HG03521 (cell line): ENCODE measurements around the gene KCNQ5.

Experiments used
- ATAC-seq: cut with Tn5 transposase; IDR thresholded peaks from one replicate; pipeline ENCODE4 v1.9.1; 2021; ENCODE audit warnings: mild to moderate bottlenecking, moderate library complexity; ENCODE audit not compliant: unreplicated experiment

KCNQ5 gene

DNA sequence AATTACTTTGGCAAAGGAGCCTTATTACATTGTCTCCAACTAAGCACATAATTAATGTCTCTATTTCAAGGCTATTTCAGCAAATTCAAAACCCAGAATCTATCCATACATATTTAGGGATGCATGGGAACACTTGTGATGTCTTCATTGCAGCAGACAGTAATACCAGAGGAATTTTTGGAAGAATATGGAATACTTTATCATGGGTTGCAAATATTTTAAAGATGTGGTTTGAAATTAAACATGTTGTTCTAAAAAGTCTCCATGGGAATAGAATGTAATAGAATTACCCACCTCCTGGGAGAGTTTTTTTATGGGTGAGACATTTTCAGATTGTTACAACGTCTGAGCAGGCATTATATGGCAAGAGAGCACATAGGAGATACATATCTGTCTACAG lies 170.8 kb downstream of the KCNQ5 start:
- no peak for ATAC-seq

DNA sequence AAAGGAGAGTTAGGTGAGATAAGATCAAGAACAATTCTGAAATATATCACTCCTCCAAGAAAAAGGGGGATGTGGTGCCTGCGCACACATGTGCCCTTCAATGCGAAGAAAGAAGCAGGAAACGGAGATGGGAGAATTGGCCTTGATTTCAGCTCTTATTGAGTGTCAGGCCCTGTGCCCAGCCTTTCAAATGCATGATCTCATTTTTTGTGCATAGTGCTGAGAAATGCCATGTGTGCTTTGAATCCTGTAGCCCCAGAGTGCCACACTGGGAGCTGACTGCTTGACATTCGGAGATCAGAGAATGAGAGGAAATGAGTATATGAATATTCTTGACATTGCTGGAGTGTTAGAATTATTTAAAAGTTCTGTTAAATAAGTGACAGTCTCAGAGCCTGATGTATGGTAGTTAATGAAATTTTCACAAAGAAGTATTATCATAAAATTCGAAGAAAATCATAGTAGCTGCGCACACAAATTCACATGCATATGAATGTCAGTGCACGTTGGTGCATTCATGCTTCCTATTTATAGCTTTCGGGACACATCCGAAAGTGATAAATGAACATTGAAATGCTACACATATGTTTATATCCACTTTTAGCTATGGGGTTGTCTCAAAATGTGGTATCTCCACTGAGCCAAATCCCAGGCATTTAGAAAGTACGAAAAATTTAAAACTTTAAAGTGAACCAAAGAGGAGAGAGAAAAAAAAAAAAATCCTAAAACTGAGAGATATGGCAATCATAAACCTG lies 172.0 kb downstream of the KCNQ5 start:
- no peak for ATAC-seq

DNA sequence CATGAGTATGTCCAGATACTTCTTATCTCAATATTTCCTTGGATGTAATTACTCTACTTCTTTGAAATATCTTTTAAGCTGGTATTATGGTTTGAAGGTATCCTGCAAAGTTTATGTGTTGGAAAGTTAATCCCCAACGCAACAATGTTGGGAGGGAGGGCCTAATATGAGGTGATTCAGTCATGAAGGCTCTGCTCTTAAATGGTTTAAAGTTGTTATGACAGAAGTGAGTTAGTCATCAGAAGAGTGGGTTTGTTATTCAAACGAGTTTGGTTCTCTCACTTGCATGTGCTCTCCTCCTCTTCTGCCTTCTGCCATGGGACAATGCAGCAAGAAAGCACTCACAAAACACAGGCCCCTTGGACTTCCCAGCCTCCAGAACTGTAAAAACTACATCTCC lies 176.3 kb downstream of the KCNQ5 start:
- ATAC-seq: no peak

DNA sequence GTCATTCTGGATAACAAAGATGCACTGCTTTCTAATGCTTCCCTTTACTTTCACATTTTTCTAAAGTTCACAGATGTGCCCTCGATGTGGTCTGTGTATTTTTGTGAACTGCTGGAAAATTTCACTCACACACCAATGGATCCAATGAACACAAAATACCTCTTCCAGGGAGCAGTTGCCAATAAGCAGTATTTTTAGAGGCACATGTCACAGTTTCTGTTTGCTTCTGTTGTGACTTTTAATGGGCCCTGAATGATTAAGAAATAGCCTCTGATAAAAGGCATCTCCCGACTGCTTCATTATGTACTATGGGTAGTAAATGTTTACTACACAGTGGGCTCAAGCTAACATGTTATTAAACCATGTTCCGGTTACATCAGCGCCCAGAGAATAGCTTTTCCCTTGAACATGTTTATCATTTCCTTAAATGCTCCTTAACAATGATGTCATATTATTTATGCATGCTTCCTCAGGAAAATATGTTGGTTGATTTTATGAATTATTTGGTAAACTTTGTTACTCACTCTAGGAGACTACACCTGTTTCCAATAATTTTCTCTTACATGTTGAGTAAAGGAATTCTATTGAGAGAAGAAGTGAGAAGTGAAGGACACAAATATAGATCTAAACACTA lies 188.0 kb downstream of the KCNQ5 start:
- ATAC-seq: no peak

DNA sequence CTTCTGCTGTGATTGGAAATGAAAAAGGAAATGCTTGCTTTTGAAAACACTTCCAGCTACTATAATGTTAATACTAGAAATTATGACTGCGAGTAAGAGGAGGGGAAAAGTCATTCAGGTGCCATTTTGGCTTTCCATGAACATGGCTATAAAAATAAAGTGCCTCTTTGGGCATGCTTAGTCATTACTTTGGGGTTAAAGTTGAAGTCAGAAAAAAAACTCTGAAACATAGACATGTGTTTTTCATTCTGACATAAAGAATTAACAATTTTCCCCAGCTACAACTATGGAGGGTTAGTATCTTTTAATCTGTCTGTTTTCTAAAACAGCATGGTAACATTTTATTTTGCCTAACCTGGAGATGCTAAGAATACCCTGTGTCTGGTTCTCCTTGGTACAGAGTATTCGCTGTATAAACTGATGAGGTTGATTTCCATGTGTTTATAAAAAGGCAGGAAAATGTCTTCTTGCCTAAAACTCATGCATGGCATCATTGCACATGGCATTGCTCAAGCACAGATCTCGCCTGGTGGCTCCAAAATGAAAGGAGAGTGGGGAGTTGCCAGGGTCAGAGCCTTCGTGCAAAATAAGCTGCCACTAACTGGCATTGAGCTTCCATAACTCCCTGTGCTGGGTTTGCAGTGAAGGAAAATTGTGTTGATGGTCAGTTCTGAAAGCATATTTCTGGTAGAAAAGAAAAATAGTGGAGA lies 188.9 kb downstream of the KCNQ5 start:
- no peak for ATAC-seq

DNA sequence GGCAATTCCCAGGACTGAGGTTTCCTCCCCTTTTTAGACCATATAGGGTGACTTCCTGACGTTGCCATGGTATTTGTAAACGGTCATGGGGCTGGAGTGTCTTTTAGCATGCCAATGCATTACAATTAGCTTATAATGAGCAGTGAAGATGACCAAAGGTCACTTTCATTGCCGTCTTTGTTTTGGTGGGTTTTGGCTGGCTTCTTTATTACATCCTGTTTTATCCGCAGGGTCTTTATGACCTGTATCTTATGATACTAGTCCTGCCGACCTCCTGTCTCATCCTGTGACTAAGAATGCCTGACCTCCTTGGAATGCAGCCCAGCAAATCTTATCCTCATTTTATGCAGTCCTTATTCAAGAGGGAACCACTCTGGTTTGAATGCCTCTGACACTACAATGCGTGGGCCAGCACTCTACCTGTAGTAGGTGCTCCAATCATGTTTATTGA lies 190.1 kb downstream of the KCNQ5 start:
- ATAC-seq: no peak

DNA sequence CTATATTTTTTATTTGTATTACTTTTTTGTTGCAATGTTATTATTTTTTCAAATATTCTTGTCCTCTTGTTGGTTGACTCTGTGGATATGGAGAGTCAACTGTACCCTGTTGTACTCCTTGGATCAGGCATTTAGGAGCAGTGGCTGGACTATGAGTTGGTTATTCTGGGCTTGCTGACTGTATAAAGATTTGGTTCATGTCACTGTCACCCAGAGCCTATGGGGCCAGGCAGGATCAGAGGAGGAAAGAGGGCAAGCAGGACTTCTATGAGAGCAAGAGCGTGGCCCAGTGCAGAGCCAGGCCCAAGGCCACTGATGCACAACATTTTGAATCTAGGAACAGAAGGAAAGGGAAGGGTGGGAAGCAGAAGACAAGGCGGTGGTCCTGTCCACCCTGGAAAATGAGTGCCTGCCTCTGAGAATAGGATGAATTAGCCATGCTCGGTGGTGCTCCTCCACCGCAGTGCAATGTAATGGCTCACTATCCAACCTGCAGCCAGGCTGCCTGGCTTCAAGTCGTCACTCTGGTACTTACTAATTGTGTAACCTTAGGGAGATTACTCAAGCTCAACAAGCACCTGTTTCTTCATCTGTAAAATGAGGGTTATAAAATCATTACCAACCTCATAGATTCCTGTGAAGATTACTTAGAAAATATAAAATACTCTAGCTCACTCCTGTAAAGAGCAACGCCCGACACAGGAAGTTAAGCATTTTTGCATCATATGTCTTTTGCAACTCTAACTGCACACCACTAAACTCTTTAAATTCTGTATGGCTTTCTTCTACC lies 192.1 kb downstream of the KCNQ5 start:
- no peak for ATAC-seq

DNA sequence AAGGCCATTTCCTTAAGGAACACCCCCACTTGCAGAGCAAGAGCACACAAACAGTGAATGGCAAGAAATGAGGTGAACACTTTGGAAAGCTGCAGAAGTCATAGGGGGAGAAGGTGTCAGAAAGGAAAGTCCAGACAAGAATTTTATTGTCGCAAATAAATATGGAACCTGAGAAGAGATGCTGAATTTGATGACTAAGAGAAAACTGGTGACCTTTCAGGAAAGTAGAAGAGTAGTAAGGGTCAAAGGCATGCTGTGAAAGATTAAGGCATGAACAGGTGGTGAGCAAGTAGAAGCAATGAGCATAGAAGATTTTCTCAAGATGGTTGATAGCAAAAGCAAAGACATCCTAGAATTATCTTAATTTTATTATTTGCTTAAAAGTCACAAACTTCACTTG lies 194.2 kb downstream of the KCNQ5 start:
- ATAC-seq: no peak

DNA sequence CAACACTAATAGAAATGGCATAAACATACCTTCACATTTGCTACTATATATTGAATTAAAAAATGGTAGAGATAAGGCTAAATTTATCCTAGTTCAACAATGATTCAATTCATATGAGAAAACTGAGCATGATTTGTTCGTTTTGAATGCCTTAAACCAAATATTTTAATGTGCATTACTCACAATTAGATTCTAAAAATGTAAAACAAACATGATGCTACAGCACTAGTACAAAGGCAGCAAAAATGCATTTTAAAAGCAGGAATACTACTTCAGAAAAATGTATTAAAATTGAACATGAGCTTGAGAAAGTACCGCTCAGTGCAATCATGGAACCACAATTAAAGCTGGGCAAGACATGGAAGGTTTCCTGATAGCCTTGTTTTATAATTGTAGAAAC lies 195.3 kb downstream of the KCNQ5 start:
- ATAC-seq: no peak

DNA sequence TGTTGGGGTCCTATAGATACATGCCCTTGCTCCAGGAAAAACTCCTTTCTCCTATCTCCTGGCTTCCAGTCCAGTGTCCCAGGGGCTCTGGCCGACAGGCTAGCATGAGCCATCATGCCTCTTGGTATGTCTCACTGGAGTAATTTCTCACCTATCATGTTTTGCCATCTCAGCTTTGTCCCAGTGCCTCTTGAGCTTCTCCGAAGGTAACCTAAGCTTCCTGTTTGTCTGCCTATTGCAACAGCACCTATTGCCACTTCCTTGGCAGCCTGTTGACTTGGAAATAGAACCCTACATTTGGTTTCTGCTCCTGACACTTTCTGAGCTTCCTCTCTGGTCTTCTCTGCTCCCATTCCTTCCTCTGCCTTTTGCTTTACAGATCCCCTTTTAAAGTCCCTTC lies 197.7 kb downstream of the KCNQ5 start:
- ATAC-seq: no peak

DNA sequence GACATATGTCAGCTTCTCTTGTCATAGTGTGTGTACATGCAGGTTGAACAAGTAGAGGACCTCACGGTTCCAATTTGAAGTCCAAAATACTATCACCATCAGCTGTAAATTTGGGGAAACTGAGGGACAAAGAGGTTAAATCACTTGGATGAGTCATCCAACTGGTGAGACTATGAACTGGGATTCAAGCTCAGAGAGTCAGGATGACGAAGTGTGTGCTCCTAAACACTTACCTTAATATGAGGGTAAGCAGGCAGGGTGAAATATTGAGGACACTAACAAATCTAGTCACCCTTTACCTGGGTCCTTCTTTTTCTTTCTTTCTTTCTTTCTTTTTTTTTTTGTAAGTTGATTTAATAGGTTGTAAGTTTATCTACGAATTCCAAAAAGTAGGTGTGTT lies 198.3 kb downstream of the KCNQ5 start:
- ATAC-seq: no peak

DNA sequence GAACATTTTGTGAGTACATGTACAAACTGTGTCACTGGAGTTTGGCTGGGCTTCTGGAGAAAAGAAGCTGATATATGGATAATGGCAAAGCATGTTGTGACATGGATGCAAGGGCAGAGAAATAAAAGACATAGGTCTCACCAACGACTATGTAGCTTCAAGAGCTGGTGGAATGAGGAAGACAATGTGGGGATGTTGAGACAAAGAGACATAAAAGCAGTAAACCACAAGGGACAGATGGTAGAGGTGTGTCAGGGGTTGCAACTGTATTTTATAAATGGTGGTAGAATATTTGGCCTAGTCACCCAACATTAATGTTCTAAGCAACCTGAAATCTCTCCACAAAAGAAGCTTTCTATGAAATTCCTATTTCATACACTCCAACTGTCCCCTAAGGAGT lies 199.0 kb downstream of the KCNQ5 start:
- no peak for ATAC-seq

DNA sequence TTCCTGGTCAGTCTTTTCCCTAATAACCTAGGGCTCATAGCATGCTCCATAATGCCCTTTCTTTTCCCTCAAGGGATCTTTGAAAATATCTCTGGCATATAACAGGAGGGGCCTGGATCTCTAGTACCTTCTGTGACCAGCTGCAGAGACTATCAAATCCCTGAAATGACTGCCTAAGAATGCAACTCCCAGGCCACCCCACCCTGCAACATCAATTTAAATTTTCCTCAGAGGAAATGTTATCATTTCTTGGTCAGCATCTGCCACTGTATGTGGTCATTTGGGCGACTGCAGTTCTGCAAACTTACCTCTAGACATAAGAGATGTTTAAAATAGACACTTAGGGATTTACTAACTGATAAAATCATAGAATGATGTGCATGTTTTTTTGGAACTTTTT lies 200.2 kb downstream of the KCNQ5 start:
- no peak for ATAC-seq

DNA sequence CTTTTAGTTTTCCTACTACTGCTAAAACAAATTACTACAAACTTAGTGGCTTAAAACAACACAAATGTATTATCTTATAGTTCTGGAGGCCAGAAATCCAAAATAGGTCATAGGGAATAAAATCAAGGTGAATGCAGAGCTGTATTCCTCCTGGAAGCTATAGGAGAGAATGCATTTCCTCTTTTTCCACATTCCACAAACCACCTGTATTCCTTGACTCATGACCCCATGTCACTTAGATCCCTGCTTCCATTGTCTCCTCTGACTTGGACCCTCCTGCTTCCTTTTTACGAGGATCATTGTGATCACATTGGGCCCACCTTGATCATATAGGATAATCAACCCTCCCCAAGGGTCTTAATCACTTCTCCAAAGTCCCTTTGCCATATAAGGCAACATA lies 200.8 kb downstream of the KCNQ5 start:
- no peak for ATAC-seq

DNA sequence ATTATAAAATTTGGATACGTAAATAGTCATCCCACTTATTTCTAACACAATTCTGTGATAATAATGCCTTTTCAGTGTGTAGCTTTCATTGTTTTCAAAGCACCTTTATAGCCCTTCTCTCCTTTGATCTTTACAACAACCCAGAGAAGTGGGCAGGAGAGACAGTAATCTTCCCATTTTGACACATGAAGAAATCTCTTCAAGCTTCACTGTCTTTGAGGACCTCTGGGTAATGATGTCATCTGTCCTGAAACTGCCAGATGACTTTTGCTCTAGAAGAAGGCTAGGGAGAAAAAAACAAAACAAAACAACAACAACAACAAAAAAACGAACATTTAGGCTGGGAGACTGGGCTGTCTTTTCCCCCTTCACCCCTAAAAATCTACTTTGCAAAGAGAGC lies 203.0 kb downstream of the KCNQ5 start:
- no peak for ATAC-seq

DNA sequence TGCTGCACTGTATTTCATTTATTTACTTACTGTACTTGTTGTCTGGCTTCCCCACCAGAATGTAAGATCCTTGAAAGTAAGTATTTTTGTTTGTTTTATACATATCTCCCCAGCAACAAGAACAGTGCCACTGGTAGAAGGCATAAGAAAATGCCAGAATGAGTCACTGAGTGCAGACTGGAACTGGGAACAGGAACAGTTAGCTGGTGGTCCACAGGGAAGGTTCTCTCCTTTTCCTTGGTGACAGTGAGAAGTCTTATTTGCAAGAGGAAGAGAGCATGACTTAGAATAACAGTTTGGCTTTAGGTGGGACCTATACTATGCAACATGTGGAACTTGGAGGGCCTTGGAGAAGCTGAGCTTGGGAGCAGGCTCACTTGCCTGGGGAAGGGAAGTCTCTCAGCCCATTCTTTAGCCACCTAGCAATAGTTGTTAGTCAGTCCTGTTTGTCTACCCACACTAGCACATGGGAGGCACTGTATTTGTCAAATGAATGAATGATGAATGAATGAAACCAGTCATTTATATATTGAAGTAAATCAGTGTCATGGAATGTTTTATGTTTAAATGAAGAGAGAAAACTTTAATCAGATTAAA lies 203.5 kb downstream of the KCNQ5 start:
- no peak for ATAC-seq

DNA sequence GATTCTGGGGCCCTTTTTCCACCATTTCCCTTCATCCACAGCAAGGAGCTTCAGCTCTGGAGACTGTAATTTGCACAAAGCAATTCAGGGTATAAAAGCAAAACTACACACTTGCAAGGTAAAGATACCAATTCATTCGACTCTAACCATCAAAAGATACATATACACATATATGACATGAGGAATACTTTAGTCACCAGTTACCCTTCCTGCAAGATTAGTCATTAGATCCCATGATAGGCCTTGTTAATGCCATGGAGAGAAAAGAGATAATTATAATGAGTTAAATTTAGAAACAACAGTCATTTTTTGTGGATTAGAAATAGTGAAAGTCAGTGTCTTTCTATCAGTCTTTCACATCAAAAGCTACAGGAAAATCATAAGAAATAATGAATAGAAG lies 204.2 kb downstream of the KCNQ5 start:
- no peak for ATAC-seq

DNA sequence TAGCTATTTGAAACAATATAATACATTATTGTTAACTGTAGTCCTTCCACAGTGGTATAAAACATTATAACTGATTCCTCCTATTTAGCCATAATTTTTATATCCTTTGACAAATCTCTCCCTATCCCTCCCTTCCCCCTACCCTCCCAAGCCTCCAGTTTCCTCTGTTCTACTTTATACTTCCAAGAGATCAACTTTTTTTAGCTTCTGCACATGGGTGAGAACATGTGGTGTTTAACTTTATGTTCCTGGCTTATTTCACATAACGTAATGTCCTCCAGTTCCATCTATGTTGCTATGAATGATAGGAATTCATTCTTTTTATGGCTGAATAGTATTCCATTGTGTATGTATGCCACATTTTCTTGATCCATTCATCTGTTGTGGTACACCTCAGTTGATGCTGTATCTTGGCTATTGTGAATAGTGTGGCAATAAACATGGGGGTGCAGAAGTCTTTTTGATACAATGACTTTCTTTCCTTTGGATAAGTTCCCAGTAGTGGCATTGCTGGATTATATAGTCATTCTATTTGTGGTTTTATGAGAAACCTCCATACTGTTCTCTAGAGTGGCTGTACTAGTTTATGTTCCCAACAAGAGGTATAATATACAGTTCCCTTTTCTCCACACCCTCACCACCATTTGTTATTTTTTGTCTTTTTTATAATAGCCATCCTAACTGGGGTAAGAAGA lies 205.0 kb downstream of the KCNQ5 start:
- no peak for ATAC-seq

DNA sequence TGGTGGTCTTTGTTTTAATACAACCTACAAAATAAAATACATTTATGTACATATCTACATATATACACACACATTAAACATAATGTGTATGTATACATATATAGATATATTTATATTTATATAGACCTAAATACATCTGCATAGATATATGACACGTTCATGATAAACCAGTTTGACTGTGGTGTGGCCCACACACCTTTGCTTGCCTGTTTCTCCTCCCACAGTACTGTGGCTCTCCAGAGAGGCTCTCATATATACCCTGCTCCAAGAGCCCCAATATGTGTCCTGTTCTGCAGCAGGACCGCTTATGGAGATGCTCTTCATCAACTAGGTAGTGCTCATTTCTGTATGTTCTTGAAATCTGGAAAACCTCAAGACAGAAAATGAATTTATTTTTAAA lies 207.0 kb downstream of the KCNQ5 start:
- ATAC-seq: no peak

DNA sequence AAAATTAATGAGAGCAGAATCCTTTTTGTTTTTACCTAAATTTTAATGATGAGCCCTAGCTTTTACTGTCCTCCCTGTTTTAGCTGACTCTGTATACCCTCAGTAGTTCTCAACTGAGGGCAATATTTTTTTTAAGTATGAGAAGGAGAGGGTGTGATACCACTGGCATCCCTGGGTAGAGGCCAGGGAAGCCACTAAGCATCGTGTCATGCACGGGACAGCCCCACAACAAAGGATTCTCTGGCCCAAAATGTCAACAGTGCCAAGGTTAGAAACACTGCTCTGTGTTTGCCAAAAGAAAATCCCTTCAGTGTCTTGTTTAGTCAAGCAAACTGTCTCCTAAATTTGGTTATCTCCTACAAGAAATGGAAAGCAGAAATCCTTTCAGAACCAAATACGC lies 210.4 kb downstream of the KCNQ5 start:
- ATAC-seq: no peak
